Activated naive CD8-positive, alpha-beta T cell treated with anti-CD3 and anti-CD28 coated beads, Interleukin-2, amount 50 U/mL, for 24 hours (primary cell): ENCODE data around the gene NCAPD3.

Experiments
- ATAC-seq: fragments of 150-1000 bp; cut with Tn5 transposase; one replicate; pipeline ENCODE4 v1.10.0; 2021
- DNase-seq: peaks from one replicate; pipeline ENCODE4 v3.0.0; 2021
- H3K27ac Mint-ChIP-seq: one replicate; pipeline ENCODE4 v1.8.0; 2021; ENCODE audit warnings: mild to moderate bottlenecking, mixed read lengths
- H3K27me3 Mint-ChIP-seq: one replicate; pipeline ENCODE4 v1.8.0; 2021; ENCODE audit warnings: mixed read lengths
- H3K36me3 Mint-ChIP-seq: one replicate; pipeline ENCODE4 v1.8.0; 2021; ENCODE audit warnings: low read depth, mixed read lengths
- H3K4me1 Mint-ChIP-seq: one replicate; pipeline ENCODE4 v1.8.0; 2021; ENCODE audit warnings: mixed read lengths
- H3K4me3 Mint-ChIP-seq: one replicate; pipeline ENCODE4 v1.8.0; 2021; ENCODE audit warnings: mild to moderate bottlenecking, moderate library complexity, mixed read lengths
- H3K9me3 Mint-ChIP-seq: one replicate; pipeline ENCODE4 v1.8.0; 2021; ENCODE audit warnings: mixed read lengths

Gene NCAPD3

GRCh38 chr11:134170177-134170918 lies 53.4 kb downstream of the NCAPD3 start:
- Mint-ChIP-seq H3K27ac (no peak overlapping the region), H3K27me3 (no peaks in the 10 kb centered on the region), H3K9me3 (no peaks in the 10 kb centered on the region), H3K36me3 (peaks cover 43% of the 10 kb centered on the region), H3K4me1 (no peaks in the 10 kb centered on the region), H3K4me3 (no peak overlapping the region)
- DNase-seq (no peak), ATAC-seq (no peak)

- no peak for ATAC-seq
- Mint-ChIP-seq H3K4me3 (no peak overlapping the region), H3K4me1 (no peaks in the 10 kb centered on the region), H3K27me3 (no peaks in the 10 kb centered on the region), H3K36me3 (peaks cover 55% of the 10 kb centered on the region), H3K9me3 (no peaks in the 10 kb centered on the region), H3K27ac (no peak overlapping the region)
- DNase-seq = no peak
Observed at GRCh38 chr11:134164490-134165370, 59.0 kb downstream of the NCAPD3 start.

- H3K4me3 Mint-ChIP-seq = no peak overlapping the region
- no peak for ATAC-seq
- peaks cover 58% of the 10 kb centered on the region for H3K36me3 Mint-ChIP-seq
Observed at GRCh38 chr11:134159652-134160051, 64.1 kb downstream of the NCAPD3 start.

GRCh38 chr11:134158023-134158422 lies 65.7 kb downstream of the NCAPD3 start:
- no peak overlapping the region for H3K4me3 Mint-ChIP-seq
- peaks cover 50% of the 10 kb centered on the region for H3K36me3 Mint-ChIP-seq
- no peaks in the 10 kb centered on the region for H3K27me3 Mint-ChIP-seq
- ATAC-seq = no peak
- DNase-seq = no peak
- no peaks in the 10 kb centered on the region for H3K9me3 Mint-ChIP-seq
- H3K27ac Mint-ChIP-seq = no peak overlapping the region
- H3K4me1 Mint-ChIP-seq = no peaks in the 10 kb centered on the region

More at GRCh38 chr11:134159652-134160051, 64.1 kb downstream of the NCAPD3 start:
- no peak overlapping the region for H3K27ac Mint-ChIP-seq
- no peak for DNase-seq
- H3K4me1 Mint-ChIP-seq = no peaks in the 10 kb centered on the region
- H3K9me3 Mint-ChIP-seq = no peaks in the 10 kb centered on the region
- no peaks in the 10 kb centered on the region for H3K27me3 Mint-ChIP-seq

GRCh38 chr11:134157451-134157850 lies 66.3 kb downstream of the NCAPD3 start:
- no peaks in the 10 kb centered on the region for H3K4me1 Mint-ChIP-seq
- H3K27me3 Mint-ChIP-seq = no peaks in the 10 kb centered on the region
- ATAC-seq = no peak
- no peak for DNase-seq
- H3K9me3 Mint-ChIP-seq = no peaks in the 10 kb centered on the region
- peaks cover 44% of the 10 kb centered on the region for H3K36me3 Mint-ChIP-seq
- H3K27ac Mint-ChIP-seq = no peak overlapping the region
- H3K4me3 Mint-ChIP-seq = no peak overlapping the region

DNA sequence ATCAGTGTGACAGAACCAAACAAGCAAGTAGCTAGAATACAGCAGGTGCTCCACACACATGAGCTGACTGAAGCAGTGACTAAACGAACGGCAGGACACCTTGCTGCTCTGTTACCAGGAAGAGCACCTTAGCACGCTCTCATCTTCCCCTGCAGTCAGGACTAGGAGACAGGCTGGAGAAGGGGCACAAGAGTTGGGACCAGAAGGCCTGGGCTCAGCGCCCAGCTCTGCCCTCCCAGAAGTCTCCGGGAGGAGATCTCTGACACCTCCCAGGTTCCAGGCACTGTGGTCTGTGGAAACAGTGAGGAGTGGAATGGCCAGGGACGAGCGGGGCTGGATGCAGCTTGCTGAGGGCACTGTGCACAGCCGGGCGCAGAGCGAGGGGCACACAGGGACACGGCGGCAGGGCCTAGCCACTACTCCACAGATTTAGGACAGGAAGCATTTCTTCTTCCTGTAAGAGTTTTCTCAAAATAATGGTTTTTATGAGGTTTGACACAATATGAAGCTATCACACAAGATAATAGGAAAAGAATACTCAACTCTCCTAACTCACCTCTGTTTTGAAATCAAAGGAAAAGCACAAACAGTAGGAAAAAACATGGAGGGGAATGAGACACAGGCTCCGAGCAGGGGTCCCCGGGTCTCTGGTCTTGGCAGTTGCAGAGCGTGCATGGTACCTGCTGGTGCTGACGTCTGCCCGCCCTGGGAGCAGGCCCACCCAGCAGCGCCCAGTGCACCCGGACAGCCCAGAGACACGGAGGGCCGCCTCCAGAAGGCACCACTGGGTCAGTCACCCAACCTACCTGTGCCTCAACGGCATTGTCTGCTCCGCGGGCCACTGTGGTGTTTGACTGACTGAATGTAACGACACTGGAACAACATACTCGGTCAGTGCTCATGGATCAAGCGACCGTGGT lies 67.6 kb downstream of the NCAPD3 start:
- Mint-ChIP-seq H3K4me1 (no peaks in the 10 kb centered on the region), H3K9me3 (no peaks in the 10 kb centered on the region), H3K27me3 (no peaks in the 10 kb centered on the region), H3K36me3 (peaks cover 42% of the 10 kb centered on the region), H3K27ac (no peak overlapping the region), H3K4me3 (no peak overlapping the region)
- DNase-seq (no peak), ATAC-seq (no peak)

DNA sequence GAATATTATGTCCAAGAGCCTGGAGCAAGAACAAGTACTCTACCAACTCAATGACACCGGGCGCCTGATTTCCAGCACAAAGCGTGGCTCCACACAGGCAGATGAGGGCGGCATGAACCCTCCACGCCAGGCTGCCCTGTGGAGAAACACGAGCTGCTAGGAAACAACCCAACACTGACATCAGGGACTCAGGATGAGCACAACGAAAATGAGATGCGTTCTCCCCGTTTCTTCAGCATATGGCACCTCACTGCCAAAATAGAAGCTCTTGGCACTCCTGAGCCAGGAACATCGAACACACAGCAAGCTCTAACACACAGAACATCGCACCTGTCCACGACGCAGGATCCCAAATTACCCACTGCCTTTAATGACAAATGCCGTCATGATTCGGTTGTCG lies 68.3 kb downstream of the NCAPD3 start:
- ATAC-seq (no peak), DNase-seq (no peak)
- H3K27me3 Mint-ChIP-seq = no peaks in the 10 kb centered on the region
- H3K4me1 Mint-ChIP-seq = no peaks in the 10 kb centered on the region
- H3K4me3 Mint-ChIP-seq = no peak overlapping the region
- H3K36me3 Mint-ChIP-seq = peaks cover 40% of the 10 kb centered on the region
- H3K9me3 Mint-ChIP-seq = no peaks in the 10 kb centered on the region
- H3K27ac Mint-ChIP-seq = no peak overlapping the region

GRCh38 chr11:134154441-134154840 lies 69.3 kb downstream of the NCAPD3 start:
- peaks cover 35% of the 10 kb centered on the region for H3K36me3 Mint-ChIP-seq
- DNase-seq (no peak), ATAC-seq (no peak)
- H3K9me3 Mint-ChIP-seq = no peaks in the 10 kb centered on the region
- no peak overlapping the region for H3K4me3 Mint-ChIP-seq
- no peaks in the 10 kb centered on the region for H3K27me3 Mint-ChIP-seq
- no peaks in the 10 kb centered on the region for H3K4me1 Mint-ChIP-seq
- H3K27ac Mint-ChIP-seq = no peak overlapping the region

GRCh38 chr11:134153147-134153905 lies 70.4 kb downstream of the NCAPD3 start:
- Mint-ChIP-seq H3K9me3 (no peaks in the 10 kb centered on the region), H3K27me3 (no peaks in the 10 kb centered on the region), H3K36me3 (peaks cover 24% of the 10 kb centered on the region), H3K4me1 (no peaks in the 10 kb centered on the region), H3K27ac (no peak overlapping the region), H3K4me3 (no peak overlapping the region)
- ATAC-seq (no peak), DNase-seq (no peak)

GRCh38 chr11:134152696-134153095 lies 71.1 kb downstream of the NCAPD3 start:
- no peaks in the 10 kb centered on the region for H3K9me3 Mint-ChIP-seq
- no peak for ATAC-seq
- no peak for DNase-seq
- H3K36me3 Mint-ChIP-seq = peaks cover 22% of the 10 kb centered on the region
- H3K4me1 Mint-ChIP-seq = no peaks in the 10 kb centered on the region
- no peaks in the 10 kb centered on the region for H3K27me3 Mint-ChIP-seq
- H3K4me3 Mint-ChIP-seq = no peak overlapping the region
- no peak overlapping the region for H3K27ac Mint-ChIP-seq

DNA sequence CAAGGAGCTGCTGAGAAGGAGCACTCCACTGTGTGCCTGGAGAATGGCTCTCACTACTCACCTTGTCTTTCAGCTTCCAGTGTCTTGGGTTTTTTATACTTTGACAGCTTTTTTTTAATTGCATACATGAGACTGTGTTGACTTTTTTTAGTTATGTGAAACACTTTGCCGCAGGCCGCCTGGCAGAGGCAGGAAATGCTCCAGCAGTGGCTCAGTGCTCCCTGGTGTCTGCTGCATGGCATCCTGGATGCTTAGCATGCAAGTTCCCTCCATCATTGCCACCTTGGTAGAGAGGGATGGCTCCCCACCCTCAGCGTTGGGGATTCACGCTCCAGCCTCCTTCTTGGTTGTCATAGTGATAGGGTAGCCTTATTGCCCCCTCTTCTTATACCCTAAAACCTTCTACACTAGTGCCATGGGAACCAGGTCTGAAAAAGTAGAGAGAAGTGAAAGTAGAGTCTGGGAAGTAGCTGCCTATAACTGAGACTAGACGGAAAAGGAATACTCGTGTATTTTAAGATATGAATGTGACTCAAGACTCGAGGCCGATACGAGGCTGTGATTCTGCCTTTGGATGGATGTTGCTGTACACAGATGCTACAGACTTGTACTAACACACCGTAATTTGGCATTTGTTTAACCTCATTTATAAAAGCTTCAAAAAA lies 72.6 kb downstream of the NCAPD3 start:
- no peak overlapping the region for H3K27ac Mint-ChIP-seq
- no peak overlapping the region for H3K4me3 Mint-ChIP-seq
- DNase-seq (no peak), ATAC-seq (no peak)
- no peaks in the 10 kb centered on the region for H3K27me3 Mint-ChIP-seq
- peaks cover 18% of the 10 kb centered on the region for H3K36me3 Mint-ChIP-seq
- H3K4me1 Mint-ChIP-seq = no peaks in the 10 kb centered on the region
- H3K9me3 Mint-ChIP-seq = no peaks in the 10 kb centered on the region

- Mint-ChIP-seq H3K36me3 (peaks cover 12% of the 10 kb centered on the region), H3K27ac (no peak overlapping the region)
Observed at GRCh38 chr11:134150195-134150903, 73.4 kb downstream of the NCAPD3 start.

DNA sequence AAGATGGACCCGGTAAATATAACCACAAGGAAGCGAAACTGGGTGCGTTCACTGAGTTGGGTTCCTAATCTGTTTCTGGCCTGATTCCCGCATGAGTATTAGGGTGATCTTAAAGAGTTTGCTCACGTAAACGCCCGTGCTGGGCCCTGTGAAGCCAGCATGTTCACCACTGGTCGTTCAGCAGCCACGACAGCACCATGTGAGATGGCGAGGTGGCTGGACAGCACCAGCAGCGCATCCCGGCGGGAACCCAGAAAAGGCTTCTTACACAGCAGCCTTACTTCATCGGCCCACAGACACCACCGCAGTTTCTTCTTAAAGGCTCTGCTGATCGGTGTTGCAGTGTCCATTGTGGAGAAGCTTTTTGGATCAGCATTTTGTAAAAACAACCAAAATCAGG lies 74.4 kb downstream of the NCAPD3 start:
- no peaks in the 10 kb centered on the region for H3K4me1 Mint-ChIP-seq
- no peak overlapping the region for H3K4me3 Mint-ChIP-seq
- H3K27ac Mint-ChIP-seq = no peak overlapping the region
- H3K36me3 Mint-ChIP-seq = peaks cover 5% of the 10 kb centered on the region
- H3K9me3 Mint-ChIP-seq = no peaks in the 10 kb centered on the region
- ATAC-seq (no peak), DNase-seq (no peak)
- no peaks in the 10 kb centered on the region for H3K27me3 Mint-ChIP-seq

More at GRCh38 chr11:134150195-134150903, 73.4 kb downstream of the NCAPD3 start:
- no peak for DNase-seq
- H3K27me3 Mint-ChIP-seq = no peaks in the 10 kb centered on the region
- no peak overlapping the region for H3K4me3 Mint-ChIP-seq
- no peaks in the 10 kb centered on the region for H3K4me1 Mint-ChIP-seq
- no peaks in the 10 kb centered on the region for H3K9me3 Mint-ChIP-seq
- peak; percentile 38 for ATAC-seq
